Measurements from ENCODE around the gene CADM1.

DNA sequence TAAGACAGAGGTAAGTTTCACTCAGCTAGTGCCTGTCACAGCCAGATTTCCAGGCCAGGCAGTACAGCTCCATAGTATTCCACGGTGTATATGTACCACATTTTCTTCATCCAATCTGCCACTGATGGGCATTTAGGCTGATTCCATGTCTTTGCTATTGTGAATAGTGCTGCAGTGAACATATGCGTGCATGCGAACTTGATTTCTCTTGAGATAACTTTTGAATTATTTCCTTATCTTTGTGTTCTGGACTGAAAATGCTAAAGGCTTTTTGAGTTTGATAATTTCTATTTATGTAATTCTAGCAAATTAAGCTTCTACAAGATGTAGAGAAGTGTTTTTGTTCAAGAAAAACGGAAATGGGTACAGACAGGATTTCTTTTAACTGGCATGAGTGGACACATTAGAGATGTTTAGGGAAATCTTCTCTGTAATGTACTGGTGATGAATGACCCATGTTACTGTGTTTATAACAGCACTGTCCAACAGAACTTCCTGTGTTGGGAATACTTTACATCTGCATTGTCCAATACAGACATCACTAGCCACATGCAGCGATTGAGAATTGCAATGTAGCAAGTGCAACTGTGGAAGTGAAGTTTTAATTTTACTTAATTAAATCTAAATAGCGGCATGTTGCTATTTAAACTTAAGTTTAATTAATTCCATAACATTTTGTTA is 151.3 kb downstream of the CADM1 start:
- TF ChIP-seq POLR2A (IDR thresholded peaks at IDR 0.05; ENCODE audit: low read depth) (no peak), EP300 (IDR thresholded peaks at IDR 0.05) (no peak)
- TF ChIP-seq, protein P1, sequence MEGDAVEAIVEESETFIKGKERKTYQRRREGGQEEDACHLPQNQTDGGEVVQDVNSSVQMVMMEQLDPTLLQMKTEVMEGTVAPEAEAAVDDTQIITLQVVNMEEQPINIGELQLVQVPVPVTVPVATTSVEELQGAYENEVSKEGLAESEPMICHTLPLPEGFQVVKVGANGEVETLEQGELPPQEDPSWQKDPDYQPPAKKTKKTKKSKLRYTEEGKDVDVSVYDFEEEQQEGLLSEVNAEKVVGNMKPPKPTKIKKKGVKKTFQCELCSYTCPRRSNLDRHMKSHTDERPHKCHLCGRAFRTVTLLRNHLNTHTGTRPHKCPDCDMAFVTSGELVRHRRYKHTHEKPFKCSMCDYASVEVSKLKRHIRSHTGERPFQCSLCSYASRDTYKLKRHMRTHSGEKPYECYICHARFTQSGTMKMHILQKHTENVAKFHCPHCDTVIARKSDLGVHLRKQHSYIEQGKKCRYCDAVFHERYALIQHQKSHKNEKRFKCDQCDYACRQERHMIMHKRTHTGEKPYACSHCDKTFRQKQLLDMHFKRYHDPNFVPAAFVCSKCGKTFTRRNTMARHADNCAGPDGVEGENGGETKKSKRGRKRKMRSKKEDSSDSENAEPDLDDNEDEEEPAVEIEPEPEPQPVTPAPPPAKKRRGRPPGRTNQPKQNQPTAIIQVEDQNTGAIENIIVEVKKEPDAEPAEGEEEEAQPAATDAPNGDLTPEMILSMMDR (IDR thresholded peaks at IDR 0.05) = no peak

Data from esophagus muscularis mucosa (tissue), 4 donors.